GM06990 (cell line): ENCODE measurements around the gene ZNF79.

Experiments used
- DNase-seq: peaks from one replicate; pipeline ENCODE4 v3.0.0-alpha.2; 2011; ENCODE audit not compliant: insufficient read length; ENCODE audit errors: extremely low read depth
- H3K27me3 ChIP-seq: replicated peaks from 2 replicates; pipeline ENCODE4 v1.6.0; 2011; ENCODE audit warnings: low read length; ENCODE audit not compliant: control insufficient read depth, insufficient read depth
- H3K36me3 ChIP-seq: 2 replicates; pipeline ENCODE4 v1.5.1; 2011; ENCODE audit warnings: low read length; ENCODE audit not compliant: control insufficient read depth, insufficient read depth
- H3K4me3 ChIP-seq: replicated peaks from 2 replicates; pipeline ENCODE4 v1.5.1; 2011; ENCODE audit warnings: low read depth, mild to moderate bottlenecking, control low read depth, low read length
- TF ChIP-seq, protein P1 (sequence below): IDR thresholded peaks from 2 replicates; pipeline ENCODE4 v1.5.1; 2011; ENCODE audit warnings: low read length, control low read depth, mild to moderate bottlenecking, inconsistent platforms; ENCODE audit not compliant: insufficient read depth, poor library complexity, severe bottlenecking

ZNF79 gene

DNA sequence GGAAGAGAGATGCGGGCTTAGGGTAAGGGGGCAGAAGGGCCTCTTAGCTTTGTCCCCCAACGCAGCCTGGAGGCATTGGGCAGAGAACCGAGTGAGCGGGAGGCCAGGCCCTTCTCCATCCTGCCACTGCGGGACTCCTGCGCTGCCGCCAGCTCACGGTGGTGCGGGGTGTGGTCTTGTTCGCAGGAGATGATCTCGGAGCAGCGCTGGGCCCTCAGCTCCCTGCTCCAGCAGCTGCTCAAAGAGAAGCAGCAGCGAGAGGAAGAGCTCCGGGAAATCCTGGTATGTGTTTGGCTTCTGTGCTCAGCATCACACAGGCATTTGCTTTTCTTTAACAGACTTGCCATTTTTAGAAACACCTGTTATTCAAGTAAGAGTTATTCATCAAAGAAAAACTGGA lies 68.4 kb downstream of the ZNF79 start:
- Histone ChIP-seq H3K4me3 (no peak overlapping the region), H3K36me3 (peaks cover 32% of the 10 kb centered on the region), H3K27me3 (no peaks in the 10 kb centered on the region)
- TF ChIP-seq, protein P1, sequence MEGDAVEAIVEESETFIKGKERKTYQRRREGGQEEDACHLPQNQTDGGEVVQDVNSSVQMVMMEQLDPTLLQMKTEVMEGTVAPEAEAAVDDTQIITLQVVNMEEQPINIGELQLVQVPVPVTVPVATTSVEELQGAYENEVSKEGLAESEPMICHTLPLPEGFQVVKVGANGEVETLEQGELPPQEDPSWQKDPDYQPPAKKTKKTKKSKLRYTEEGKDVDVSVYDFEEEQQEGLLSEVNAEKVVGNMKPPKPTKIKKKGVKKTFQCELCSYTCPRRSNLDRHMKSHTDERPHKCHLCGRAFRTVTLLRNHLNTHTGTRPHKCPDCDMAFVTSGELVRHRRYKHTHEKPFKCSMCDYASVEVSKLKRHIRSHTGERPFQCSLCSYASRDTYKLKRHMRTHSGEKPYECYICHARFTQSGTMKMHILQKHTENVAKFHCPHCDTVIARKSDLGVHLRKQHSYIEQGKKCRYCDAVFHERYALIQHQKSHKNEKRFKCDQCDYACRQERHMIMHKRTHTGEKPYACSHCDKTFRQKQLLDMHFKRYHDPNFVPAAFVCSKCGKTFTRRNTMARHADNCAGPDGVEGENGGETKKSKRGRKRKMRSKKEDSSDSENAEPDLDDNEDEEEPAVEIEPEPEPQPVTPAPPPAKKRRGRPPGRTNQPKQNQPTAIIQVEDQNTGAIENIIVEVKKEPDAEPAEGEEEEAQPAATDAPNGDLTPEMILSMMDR = no peak
- no peak for DNase-seq

DNA sequence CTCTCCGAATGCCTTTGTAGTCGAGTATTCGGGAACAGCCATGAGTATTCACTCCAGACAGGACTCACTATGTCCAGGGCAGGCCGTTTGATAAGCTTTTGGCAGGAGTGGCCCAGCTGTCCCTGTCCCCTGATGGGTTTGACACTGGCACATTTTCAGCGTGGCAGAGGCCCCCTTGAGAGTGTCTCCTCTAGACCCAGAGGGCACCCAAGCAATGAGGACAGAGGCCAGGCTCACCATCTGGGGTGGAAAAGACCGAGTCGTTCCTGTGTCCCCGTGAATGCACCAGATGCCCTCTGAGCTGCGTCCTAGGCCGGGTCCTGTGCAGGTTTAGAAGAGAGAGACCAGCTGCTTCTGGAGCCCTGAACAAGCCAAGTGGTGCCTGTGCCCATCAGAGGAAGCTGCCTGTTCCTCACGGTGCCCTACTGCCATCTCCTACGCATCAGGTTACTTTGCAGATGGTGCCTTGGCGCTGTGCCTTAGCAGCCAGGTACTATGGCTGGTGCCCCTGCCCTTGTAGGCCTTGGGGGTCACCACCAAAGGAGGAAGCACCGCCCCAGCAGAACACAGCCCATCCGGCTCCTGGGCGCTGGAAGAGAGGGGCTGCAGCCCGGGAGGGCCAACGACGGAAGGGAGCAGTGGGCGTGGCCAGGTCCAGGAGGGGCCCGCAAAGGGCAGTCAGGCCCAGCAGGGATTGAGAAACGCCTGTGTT lies 69.6 kb downstream of the ZNF79 start:
- TF ChIP-seq, protein P1 = no peak
- Histone ChIP-seq H3K27me3 (no peaks in the 10 kb centered on the region), H3K36me3 (peaks cover 31% of the 10 kb centered on the region), H3K4me3 (no peak overlapping the region)
- DNase-seq = no peak

DNA sequence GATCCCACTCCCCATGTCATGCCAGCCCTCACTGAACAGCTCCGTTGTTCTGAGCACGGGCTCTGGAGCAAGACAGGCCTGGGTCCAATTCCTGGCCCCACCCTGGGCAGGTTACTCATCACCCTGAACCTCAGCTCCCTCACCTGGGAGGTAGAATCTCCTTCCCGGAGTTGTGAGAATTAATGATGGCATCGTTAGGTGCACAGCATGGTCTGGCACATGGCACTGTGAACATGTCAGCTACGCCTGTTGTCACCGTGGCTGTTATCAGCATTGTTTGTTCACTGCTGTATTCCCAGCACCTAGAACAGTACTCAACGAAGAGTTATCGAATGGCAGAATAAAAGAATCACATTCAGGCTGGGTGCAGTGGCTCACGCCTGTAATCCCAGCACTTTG lies 70.1 kb downstream of the ZNF79 start:
- Histone ChIP-seq H3K4me3 (no peak overlapping the region), H3K27me3 (no peaks in the 10 kb centered on the region), H3K36me3 (peaks cover 30% of the 10 kb centered on the region)
- TF ChIP-seq, protein P1 = no peak
- no peak for DNase-seq
